Measurements from ENCODE around the gene ANKAR.
"Not testable (repeated sequence)": the region's sequence is repeated elsewhere in the genome, so short reads cannot be mapped to it uniquely, and the experiment has no call there.

Gene ANKAR

DNA sequence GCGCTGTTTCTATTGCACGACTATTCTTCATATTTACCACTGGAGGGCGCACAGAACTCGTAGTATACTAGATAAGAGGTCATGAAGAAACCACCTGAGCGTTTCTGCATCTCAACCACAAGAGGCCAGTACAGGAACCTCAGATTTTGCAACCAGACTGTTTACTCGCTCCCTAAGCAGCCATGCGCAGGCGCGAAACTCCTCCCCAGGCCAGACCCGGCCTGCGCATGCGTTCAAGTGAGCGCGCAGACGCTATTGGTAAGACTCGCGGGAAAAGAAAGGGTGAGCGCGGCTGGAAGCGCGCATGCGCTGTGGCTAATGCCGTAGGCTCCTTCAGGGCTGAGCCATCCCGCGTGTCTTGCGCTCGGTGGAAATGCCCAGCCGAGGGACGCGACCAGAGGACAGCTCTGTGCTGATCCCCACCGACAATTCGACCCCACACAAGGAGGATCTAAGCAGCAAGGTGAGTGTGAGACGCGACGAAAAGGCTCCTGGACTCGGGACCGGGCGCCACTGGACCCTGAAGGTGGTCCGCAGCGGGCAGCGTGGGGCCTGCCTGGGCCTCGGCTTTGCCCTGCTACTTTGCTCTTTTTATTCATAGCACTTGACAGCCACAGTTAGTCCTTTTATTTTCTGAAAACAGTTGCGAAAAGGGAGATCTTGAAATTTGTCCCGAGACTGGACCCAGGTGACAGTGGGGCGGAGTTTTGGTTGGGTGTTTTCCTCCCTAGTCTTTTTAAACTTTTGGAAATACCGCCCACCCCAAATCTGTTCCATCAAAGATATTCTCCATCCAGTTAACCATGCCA, 13.1 kb upstream of the ANKAR start, which contains the start of gene ASNSD1:
TSS of gene ASNSD1 (plus strand) at position 312 of the 809 bp plus-strand sequence. CDS start 4,674 bp downstream, outside the sequence.
- DNase-seq, result peak; percentile 97 to 98

- DNase-seq, result no peak
These were observed 12.5 kb upstream of the ANKAR start for GRCh38 chr2:189661957-189662321.

- no peak for DNase-seq
These were observed 11.7 kb upstream of the ANKAR start for GRCh38 chr2:189662669-189663226.

- DNase-seq, result not testable (repeated sequence)
These were observed 11.2 kb upstream of the ANKAR start for GRCh38 chr2:189663319-189663718.

DNA sequence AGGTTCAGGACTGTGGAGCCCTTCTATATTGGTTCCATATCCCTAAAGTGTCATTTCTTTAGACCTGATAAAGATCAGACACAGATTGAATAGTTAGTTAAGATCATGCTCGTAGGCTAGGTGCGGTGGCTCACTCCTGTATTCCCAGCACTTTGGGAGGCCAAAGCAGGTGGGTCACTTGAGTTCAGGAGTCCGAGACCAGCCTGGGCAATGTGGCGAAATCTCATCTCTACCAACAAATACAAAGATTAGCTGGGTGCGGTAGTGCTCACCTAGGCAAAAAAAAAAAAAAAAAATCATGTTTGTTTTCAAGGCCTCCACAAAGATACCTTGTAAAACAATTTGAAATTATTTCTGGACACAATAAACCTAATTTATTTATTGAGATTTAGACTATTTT, 4.6 kb upstream of the ANKAR start:
- DNase-seq, result no peak

DNA sequence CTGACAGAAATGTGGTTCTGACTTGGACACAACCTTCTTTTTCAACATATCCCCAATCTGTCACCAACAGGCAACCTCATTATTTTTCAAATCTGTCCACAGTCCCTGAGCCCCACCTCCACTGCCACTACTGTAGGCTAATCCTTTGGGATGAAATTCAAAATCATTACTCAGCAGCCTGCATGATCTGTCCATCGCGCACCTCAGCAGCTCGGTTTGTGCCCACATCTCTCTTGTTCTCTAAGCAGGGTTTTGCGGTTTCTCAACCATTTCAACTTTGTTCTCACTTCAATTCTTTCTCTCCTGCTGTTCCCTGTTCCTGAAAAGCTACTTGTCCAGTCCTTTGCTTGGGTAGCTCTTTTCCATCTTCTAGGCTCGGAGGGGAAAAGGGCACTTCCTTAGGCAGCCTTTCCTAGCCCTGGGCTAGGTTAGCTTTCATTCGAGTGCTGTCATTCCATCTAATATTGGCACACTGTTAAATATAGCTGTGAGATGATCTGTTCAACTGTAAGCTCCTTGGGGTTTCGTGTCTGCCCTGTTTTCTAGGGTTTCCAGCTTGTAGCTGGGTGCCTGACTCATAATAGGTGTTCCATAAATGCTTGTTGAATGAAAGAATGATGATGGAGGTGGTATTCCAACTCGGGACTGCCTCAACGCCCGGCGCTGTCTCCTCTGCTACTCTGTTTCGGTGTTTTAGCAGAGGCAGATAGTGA, 653 bp upstream of the ANKAR start:
- no peak for DNase-seq

GRCh38 chr2:189676471-189676870, 2.0 kb downstream of the ANKAR start:
- DNase-seq, result no peak

GRCh38 chr2:189679226-189679625, 4.8 kb downstream of the ANKAR start:
- no peak for DNase-seq

DNA sequence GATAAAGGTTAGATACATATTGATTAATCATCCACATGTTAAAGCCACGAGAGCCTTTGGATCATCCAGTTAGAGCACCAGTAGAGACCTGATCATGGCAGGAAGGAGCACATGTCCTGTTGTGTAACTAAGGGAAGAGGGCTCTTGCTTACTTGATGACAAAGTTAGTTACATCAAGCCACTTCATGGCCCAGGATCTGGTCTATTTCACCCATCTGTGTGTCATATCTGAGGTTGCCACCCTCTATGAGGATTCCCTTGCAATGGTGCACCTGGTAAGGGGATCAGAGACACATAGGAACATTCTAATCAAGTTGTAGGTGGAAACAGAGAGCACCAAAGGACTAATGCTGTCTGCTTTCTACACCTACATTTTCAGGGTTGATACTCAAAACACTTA, 6.7 kb downstream of the ANKAR start:
- DNase-seq, result no peak

DNA sequence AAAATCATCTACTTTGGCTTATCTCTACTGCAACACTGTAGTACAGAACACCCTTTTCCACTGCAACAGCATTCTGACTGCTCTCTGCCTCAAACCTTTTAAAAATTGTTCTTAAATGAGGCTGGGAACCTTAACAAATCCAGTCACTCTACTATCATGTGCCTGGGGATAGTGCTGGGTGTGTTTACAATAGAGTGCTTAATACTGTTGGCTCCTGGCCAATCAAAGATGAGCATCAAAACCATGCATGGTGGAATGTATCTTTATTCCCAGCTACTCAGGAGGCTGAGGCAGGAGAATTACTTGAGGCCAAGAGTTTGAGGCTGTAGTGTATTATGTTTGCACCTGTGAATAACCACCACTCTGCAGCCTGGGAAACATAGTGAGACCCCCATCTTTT, 7.4 kb downstream of the ANKAR start:
- no peak for DNase-seq

GRCh38 chr2:189683348-189683747, 8.9 kb downstream of the ANKAR start:
- DNase-seq, result no peak

- no peak for DNase-seq
These were observed 10.3 kb downstream of the ANKAR start for GRCh38 chr2:189684811-189685210.

DNA sequence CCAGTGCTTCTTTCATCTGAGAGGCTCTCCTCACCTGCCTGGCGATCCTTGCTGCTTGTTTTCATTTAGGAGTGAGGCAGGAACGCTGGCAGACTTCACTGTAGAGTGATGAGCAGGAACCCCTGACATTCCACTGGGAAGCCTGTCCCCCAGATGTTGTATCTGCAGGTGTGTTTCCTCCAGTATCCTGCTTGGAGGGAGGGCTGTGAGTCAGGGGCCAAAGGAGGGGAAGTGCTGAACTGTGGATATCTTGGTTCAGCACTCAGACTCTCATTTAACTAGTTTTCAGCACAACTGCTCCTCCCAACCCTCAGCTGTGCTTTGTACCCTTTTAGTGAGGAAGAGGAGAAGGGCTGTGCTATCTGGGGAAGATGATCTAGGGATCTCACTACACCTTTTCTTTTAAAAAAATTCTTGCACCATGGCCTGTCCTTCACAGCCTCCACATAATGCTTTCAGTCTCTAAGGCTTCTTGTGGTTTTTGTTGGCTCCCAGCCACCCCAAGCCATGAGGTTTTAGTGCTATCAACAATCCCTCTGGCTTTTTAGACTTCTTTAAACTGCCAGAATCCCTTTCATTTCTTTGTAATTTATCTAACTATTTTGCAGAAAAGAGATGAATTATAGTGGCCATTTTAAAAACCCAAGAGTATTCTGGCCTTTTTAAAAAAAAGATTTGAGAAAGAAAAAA, 11.2 kb downstream of the ANKAR start:
- no peak for DNase-seq

GRCh38 chr2:189687796-189688195, 13.3 kb downstream of the ANKAR start:
- DNase-seq, result not testable (repeated sequence)

GRCh38 chr2:189696223-189696622, 21.8 kb downstream of the ANKAR start:
- DNase-seq, result no peak

- DNase-seq, result no peak
These were observed 23.8 kb downstream of the ANKAR start for GRCh38 chr2:189698020-189698887.

GRCh38 chr2:189700681-189701080, 26.2 kb downstream of the ANKAR start:
- no peak for DNase-seq

- DNase-seq, result no peak
These were observed 27.6 kb downstream of the ANKAR start for GRCh38 chr2:189702071-189702470.

GRCh38 chr2:189709501-189710221, 35.2 kb downstream of the ANKAR start:
- no peak for DNase-seq

GRCh38 chr2:189717593-189717992, 43.1 kb downstream of the ANKAR start:
- DNase-seq, result not testable (repeated sequence)

DNA sequence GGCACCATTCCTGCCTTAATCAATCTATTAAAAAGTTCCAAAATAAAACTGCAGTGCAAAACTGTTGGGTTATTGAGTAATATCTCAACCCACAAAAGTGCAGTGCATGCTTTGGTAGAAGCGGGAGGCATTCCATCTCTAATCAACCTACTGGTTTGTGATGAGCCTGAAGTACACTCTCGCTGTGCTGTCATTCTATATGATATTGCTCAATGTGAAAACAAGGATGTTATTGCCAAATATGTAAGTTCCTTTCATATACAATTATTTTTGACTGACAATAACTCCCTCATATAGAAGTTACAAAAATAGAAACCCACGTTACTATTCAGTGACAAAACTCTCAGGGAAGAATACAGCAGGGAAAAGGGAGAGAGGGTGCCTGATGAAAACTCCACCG, 45.1 kb downstream of the ANKAR start:
- DNase-seq, result no peak

DNA sequence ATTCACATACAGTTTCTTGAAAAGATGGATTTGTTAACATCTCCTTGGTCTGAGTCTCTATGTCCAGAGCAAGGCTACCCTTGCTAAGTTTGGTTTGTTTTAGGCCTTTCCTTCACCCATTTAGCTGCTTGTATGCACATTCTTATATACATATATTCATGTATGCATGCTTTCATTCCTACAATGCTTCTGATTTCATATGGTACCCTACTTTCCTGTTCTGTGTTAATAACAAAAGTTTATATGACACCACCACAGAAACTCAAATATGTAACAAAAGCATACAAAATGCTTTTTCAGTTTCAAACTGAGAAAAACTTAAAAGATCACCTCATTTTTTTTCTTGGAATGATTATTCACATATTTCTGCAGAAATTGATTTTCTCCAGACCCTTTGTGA, 48.7 kb downstream of the ANKAR start:
- no peak for DNase-seq

Data from NCI-H1930 (cell line).